Daoy (cell line): ENCODE results near the gene CASP3. TPM values are rescaled to one million over a fixed set of nuclear protein-coding genes. Genes with fewer than 3 reads are reported as not detected.
"Not testable (repeated sequence)": the region's sequence is repeated elsewhere in the genome, so short reads cannot be mapped to it uniquely, and the experiment has no call there.

Source experiments
- DNase-seq: peaks from one replicate; pipeline ENCODE4 v3.0.0-alpha.2; 2015; ENCODE audit warnings: low read depth
- total RNA-seq: library from RNA; depleted of rRNA; stranded (reverse); fragments of >200 nt; shearing (Covaris generic); gene quantifications from 2 replicates; pipeline ENCODE4 v1.2.3, GENCODE V29; 2014

Gene CASP3
- total RNA-seq, 1 experiment from 2014 or later = 61.4 TPM

DNA sequence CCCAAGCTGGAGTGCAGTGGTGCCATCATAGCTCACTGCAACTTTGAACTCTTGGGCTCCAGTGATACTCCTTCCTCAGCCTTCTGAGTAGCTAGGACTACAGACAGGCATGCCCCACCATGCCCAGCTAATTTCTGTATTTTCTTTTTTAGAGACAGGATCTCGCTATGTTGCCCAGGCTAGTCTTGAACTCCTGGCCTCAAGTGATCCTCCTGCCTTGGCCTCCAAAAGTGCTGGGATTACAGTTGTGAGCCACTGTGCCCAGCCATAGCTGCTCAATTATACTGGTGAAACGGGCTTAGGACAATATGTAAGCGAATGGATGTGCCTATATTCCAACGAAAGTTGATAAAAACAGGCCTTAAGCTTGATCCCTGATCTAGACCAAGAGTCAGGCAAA is 13.1 kb downstream of the CASP3 start:
- no peak for DNase-seq

DNA sequence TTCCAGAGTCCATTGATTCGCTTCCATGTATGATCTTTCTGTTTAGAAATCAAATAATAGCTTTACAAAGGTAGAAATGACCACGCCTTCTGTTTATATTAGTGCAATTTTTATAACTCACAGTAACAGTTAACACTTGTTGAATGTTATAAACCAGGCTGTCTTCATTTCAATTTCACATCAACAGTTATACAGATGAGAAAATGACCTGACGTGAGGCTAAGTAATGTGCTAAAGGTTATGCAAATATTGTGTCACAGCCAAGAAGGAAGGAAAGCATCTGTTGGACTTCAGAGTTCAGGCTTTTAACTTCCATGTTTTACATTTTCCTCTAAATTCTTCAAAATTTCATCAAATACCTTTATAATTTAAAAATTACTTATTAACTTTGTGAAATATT is 13.9 kb downstream of the CASP3 start:
- no peak for DNase-seq

DNA sequence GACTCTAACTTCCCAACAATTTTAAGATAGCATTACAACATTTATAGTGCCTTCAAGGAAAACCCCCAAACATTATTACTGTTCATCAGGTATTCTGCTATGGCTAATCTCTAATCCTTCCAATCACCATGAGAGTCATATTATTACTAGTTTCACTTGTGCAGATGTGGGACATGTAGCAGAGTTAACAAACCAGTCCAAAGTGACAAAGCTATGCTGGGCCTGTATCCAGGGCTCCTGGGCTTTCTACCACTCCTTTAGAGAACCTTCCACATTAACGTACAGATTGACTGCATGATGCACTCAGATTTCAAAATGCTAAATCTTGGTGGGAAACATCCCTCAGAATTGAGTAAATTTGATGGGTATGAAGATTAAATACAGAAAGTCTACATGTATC is 16.4 kb downstream of the CASP3 start:
- DNase-seq = no peak

DNA sequence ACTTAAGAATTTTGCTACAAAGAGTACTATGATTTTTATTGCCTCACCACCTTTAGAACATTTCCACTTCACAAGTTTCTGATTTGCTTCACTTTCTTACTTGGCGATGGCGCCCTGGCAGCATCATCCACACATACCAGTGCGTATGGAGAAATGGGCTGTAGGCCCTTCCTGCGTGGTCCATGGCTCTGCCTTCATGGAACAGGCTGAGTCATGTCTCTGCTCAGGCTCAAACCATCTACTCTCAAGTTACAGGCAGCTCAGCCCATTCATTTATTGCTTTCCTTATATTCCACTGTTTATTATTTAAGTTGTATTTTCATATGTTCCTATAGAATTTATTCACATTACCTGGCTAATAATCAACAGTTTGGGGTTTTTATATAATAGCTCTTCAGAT is 21.1 kb downstream of the CASP3 start:
- DNase-seq = no peak

DNA sequence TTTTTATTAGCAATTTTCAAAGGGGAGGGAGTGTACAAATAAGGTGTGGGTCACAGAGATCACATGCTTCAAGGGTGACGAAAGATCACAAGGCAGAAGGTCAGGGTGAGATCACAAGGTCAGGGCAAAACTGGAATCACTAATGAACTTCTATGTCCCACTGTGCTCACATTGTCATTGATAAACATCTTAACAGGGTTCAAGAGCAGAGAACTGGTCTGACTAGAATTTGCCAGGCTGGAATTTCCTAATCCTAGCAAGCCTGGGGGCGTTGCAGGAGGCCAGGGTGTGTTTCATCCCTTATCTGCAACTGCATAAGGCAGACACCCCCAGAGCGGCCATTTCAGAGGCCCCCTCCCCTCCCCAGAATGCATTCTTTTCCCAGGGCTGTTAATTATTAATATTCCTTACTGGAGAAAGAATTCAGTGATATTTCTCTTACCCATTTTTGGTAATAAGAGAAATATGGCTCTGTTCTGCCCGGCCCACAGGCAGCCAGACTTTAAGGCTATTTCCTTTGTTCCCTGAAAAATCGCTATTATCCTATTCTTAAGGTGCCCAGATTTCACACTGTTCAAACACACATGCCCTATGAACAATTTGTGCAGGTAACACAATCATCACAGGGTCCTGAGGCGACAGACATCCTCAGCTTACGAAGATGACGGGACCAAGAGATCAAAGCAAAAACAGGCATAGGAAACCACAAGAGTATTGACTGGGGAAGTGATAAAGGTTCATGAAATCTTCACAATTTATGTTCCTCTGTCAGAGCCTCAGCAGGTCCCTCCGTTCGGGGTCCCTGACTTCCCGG is 23.3 kb downstream of the CASP3 start:
- DNase-seq = not testable (repeated sequence)

DNA sequence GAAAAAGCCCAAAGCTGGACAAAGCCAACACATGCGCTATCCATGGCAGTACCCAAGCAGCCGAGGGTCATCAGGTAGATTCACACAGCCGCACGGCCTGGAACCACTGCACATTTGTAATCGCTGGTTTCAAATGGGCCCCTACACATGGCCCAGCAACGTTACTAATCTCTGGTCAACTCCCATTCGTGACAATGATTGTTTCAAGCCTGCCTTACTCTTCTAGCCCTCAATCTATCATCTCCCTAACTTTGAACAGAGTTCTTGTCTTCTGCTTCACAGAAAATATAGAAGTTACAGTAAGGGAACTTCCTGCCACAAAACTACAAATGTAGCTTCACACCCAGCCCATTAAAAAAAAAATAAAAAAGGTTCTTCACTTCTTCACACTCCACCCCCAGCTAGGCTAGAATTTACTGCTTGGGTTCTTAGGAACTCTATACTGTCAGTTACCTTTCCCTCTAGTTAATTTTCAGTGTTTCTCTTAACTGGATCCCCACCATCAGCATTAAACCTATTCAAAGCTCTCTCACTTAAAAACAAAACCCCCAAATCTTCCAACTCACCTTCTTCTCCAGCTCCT is 24.2 kb downstream of the CASP3 start:
- DNase-seq = no peak

DNA sequence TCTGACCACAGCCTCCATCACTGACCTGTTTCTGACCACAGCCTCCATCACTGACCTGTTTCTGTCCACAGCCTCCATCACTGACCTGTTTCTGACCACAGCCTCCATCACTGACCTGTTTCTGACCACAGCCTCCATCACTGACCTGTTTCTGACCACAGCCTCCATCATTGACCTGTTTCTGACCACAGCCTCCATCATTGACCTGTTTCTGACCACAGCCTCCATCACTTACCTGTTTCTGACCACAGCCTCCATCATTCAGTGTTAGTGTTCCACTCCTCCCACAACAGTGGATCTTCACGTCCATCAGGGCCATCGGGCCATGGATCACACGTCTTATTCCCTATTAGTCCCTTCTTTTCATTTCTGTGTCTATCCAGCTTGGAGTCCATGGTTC is 24.7 kb downstream of the CASP3 start:
- DNase-seq = not testable (repeated sequence)

DNA sequence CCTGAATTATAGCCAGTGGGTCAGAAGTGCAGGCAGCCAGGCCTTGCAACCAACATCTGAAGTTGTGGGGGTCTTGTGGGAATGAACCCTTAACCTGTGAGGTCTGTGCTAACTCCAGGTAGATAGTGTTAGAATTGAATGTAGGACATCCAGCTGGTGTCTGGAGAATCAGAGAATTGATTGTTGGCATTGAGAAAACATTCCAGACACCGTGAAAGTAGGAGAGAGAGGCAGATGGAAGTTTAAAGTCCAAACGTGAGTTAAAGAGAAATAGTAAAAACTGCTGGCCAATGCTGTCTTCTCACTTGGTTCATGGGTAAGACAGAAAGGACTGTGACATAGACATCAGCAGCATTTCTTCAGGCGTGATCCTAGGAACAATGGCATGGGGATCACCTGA is 27.7 kb downstream of the CASP3 start:
- DNase-seq = no peak

DNA sequence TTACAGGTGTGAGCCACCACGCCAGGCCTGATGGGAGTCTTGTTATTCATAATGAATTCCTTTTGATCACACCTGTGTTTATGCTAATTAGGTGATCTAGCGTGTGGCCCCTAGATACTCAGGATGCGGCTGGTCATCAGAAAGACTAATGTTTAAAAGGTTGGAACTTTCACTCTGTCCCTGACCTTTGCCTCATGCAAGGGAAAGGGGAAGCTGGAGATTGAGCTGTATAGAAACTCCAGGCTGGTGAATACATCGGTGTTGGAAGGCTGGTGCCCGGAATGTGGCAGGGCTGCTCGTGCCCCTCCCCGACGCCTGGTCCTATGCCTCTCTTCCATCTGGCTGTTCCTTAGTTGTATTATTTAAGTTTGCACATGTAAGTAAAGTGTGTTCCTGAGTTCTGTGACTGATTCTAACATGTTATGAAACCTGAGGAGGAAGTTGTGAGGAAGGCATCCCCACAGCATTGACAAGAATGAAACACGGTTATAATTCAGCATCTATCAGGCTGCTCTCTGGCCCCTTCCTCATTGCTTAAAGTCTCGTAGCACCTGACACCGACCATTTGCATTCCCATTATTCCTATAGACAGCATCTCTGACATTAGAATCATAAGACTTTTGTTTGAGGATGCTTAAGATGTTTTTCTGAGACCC is 28.9 kb downstream of the CASP3 start:
- no peak for DNase-seq

DNA sequence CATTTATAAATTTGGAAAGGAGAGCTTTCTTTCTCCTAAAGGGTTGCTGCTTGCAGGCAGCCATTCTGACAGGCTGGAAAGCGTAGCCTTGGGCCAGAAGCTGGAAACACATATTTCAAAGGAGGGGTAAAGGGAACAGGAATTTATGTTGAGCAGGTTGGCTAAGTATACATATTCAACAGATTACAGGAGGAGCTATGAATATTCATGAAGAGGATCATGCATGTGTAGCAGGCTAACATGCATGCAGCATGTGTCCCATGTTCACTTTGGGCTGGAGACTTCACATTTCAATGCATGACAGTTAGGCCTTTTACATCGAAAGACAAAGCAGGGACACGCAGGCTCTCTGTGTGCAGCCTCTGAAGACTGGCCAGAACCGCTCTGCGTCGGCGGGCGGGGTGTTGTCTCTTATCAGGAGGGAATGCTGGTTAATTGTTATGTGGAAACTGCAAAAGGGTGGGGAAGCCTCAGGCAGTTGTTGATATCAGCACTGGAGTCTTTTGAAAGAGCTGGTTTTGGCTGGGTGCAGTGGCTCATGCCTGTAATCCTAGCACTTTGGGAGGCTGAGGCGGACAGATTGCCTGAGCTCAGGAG is 31.5 kb downstream of the CASP3 start:
- DNase-seq = no peak

DNA sequence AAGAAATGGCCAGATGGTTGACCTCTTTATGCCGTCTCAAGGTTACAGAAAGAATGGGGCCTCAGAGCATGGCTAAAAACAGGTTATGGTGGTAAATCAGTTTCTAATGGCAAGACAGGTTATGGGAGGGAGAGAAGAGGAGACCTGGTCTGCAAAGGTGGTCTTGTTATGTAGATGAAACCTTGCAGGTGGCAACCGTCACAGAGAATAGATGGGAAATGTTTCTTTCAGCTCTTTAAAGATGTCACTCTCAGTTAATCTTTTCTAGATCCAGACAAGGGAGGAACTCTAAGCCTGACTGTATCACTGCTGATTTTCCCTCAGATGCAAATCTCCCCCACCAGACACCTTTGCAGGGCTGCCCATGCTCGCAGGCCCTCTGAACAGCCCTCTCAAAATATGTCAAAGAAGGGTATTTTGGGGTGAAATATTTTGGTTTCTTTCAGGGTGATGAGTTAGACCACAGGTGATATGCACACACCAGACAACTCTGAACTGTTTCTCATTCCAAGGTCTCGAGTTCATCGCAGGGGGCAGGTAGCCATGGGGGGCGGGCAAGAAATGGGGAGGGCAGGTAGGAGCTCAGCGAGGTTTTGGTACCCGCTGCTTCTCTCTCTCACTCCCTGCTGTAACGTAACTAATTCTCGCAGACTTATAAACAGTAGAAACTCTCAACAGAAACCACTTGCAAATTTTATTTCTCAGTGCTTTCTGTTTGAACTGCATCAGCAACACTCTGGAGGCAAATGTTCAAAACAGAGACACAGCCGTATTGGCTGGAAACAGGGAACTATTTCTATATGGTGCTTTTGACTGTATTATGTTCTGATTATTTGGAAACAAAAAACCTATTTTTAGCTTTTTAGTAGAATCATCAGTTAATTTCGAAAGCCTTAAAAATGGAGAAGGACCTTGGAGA is 32.4 kb downstream of the CASP3 start:
- DNase-seq = no peak

DNA sequence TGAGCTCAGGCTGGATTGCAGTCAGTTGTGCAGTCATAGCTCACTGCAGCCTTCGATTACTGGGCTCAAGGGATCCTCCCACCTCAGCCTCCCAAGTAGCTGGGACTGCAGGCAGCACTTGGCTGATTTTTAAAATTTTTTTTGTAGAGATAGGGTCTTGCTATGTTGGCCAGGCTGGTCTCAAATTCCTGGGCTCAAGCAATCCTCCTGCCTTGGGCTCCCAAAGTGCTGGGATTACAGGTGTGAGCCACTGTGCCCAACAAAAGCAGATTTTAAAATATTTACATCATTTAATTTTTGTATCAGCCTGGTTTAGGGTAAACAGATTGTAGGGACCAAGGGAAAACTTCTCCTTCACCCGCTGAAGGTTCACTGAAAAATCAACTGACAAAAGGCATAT is 33.1 kb downstream of the CASP3 start:
- DNase-seq = not testable (repeated sequence)

DNA sequence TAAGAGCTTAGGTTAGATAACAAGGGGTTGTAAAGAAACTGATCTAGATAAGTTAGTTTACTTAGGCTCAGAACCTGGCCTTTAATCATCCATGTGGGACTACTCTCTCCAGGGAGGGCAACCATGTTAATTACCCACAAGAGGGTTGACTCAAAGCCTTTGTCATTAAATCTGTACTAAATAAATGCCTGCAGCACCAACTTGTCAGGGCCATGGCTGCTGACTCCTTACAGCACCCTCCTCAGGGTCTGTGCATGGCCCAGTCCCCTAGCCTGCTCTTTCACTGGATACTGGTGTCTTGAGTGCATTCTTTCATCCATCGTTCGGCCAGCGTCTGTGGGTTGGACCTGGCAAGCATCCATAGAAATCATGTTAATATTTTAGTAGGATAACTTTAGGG is 34.7 kb downstream of the CASP3 start:
- DNase-seq = no peak

DNA sequence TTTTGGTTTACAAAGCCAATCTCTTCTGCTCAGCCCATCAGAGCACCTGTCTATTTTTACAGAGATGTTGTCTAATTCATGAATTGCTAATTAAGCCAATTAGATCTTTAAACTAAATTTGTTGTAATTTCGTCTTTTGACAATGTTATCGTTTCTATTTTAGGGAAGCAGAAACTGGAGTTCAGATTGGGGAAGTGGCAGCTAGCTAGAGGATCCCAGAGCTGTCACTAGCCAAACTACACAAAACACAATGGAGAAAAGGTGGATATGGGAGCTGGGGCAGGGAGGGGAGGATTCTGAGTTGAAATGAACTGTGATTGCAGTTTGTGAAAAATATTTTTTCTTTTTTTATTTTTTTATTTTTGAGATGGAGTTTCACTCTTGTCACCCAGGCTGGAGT is 35.8 kb downstream of the CASP3 start:
- no peak for DNase-seq

DNA sequence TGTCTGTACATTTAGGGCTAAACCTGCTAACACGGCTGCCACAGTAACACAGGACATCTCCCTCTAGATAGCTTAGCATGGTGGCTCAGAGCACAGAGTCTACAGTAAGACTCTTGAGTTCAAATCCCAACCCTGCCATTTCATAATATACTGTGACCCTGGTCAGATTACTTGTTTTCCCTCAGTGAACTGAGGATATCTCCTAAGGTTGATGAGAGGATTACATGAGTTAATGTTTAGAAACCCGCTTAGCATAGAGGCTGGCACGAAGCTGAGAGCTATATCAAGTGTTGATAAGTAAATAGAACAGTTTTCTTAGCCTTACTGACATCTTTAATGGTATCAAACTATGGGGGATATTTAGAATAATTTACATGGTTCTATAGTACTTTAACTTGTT is 37.2 kb downstream of the CASP3 start:
- no peak for DNase-seq

DNA sequence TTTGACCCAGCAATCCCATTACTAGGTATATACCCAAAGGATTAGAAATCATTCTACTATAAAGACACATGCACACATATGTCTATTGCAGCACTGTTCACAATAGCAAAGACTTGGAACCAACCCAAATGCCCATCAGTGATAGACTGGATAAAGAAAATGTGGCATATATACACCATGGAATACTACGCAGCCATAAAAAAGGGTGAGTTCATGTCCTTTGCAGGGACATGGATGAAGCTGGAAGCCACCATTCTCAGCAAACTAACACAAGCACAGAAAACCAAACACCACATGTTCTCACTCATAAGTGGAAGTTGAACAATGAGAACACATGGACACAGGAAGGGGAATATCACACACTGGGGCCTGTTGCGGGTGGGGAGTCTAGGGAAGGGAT is 41.8 kb downstream of the CASP3 start:
- DNase-seq = not testable (repeated sequence)

DNA sequence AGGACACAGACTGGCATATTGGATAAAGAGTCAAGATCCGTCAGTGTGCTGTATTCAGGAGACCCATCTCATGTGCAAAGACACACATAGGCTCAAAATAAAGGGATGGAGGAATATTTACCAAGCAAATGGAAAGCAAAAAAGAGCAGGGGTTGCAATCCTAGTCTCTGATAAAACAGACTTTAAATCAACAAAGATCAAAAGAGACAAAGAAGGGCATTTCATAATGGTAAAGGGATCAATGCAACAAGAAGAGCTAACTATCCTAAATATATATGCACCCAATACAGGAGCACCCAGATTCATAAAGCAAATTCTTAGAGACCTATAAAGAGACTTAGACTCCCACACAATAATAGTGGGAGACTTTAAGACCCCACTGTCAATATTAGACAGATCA is 46.4 kb downstream of the CASP3 start:
- DNase-seq = not testable (repeated sequence)

DNA sequence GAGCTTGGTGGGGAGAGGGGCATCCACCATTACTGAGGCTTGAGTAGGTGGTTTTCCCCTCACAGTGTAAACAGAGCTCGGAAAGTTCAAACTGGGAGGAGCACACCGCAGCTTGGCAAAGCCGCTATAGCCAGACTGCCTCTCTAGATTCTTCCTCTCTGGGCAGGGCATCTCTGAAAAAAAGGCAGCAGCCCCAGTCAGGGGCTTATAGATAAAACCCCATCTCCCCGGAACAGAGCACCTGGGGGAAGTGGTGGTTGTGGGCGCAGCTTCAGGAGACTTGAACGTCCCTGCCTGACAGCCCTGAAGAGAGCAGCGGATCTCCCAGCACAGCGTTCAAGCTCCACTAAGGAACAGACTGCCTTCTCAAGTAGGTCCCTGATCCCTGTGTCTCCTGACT is 48.3 kb downstream of the CASP3 start:
- DNase-seq = not testable (repeated sequence)

DNA sequence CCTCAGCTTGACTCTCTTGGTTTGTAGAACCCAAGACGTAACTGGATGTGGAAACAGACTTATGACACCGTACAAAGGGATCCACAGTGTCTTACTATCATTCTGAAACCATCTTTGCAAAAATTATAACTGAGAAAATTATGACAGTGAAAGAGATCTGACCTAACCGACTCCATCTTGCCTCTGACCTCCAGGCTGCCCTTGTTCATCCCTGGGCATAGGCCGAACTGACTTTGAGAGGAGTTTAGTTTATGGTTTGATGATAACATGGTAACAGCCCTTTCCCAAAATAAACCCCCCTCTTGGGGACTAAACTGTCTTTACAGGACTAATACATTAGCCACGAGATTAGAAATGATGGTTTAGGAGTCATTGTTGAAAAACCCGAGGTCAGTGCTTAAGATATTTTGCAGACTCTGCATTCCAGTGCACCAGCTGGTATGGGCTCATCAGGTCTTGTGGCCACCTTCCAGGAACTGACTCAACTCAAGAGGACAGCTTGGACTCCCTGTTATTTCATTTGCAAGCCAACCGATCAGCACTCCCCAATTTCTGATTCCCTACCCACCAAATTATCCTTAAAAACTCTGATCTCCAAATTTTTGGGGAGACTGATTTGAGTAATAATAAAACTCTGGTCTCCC is 49.6 kb downstream of the CASP3 start:
- DNase-seq = peak; percentile 31

DNA sequence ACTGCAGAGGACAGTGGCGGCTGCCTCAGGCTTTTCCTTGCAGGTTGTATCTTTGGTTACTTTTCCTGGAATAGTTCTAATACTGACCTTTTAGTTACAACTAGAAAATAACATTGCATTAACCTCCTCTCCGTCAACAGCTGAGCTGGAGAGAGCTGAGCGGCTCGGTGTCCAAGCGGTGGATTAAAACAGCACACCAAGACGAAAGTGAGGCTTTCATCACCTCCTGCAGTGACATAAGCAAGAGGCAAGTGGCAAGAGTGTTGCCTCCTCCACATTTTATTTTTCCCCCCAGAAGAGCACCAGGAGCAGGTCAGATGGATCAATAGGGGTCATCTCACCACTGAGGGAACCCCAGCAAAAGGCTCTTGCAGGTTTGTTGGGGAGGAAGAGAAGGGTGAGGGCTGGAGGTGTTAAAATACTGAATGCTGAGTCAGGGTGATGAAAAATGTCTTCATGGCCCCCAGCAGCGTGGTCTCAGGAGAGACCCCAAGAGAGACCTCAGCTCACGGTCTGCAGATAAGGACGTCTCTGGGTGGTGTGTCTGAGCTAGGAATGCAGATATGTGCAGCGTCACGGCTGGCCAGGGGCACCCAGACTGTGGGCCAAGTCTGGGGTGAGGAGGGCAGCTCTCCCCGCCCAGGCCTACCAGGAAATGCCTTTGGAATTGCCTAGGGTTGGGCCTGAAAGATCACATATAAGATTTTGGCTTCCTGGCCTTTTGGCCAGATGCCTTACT is 50.3 kb downstream of the CASP3 start:
- peak; percentile 4 for DNase-seq
